Middle frontal gyrus (tissue), 1 donor: ENCODE measurements around the gene SLC25A22.
A peak's percentile ranks its signal among the peaks of the same experiment; 100 is the strongest.

Experiments used
- DNase-seq: peaks from one replicate; pipeline ENCODE4 v3.0.0-alpha.2; 2015; ENCODE audit warnings: low spot score; ENCODE audit errors: extremely low spot score

The SLC25A22 gene

DNA sequence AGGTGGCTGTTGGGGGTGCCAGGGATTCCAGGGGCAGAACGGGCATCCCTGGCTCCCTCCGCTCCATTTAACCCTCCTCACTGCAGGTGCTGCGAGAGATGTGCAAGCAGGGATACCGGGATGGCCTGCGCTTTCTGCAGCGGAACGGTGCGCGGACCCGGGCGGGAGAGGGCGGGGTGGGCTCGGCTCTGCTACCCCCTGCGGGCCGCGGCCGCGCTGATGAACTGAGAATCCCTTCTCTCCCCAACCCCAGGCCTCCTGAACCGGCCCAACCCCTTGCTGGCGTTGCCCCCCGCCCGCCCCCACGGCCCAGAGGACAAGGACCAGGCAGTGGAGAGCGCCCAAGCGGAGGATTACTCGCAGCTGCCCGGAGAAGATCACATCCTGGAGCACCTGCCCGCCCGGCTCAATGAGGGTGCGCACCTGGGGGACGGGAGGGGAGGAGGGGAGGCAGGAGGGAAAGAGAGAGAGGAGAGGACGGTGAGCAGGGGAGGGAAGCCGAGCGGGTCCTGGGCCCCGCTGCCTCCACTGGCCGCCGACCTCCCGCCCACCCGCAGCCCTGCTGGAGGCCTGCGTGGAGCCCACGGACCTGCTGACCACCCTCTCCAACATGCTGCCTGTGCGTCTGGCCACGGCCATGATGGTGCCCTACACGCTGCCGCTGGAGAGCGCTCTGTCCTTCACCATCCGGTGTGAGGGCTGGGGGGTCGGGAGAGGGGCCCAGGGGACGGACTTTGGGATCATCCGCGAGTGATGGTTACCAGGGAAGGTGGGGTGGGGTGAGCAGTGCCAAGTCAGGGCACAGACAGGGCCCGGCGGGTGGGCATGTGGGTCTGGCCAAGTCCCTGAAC lies 25.6 kb upstream of the SLC25A22 start:
- no peak for DNase-seq

DNA sequence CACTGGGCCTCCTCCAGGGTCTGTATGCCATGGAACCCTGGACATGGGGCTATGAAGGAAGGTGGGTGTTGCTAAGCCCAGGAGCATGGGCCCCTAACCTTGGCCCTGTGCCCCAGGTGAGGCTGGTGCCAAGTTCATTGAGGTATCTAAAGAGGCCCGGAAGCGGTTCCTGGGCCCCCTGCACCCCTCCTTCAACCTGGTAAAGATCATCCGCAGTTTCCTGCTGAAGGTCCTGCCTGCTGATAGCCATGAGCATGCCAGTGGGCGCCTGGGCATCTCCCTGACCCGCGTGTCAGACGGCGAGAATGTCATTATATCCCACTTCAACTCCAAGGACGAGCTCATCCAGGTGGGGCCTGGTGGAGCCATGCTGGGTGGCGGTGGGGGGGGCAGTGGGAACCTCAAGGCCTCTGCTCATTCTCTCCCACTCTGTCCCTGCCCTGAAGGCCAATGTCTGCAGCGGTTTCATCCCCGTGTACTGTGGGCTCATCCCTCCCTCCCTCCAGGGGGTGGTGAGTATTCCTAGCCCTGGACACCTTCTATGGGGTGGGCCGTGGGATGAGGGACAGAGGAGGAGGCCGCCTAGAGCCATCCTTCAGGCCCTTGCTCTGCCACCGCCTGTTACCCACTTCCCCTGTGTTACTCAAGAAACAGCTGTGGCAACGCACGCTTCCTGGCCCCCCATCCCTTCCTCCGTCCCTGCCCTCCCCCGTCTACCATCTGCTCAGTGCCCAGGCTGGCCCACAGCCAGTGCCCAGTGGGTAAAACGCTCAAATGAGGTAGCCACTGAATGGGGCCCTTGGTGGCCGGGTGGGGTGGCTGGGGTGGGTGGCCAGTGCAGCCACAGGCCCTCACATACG lies 23.7 kb upstream of the SLC25A22 start:
- no peak for DNase-seq

DNA sequence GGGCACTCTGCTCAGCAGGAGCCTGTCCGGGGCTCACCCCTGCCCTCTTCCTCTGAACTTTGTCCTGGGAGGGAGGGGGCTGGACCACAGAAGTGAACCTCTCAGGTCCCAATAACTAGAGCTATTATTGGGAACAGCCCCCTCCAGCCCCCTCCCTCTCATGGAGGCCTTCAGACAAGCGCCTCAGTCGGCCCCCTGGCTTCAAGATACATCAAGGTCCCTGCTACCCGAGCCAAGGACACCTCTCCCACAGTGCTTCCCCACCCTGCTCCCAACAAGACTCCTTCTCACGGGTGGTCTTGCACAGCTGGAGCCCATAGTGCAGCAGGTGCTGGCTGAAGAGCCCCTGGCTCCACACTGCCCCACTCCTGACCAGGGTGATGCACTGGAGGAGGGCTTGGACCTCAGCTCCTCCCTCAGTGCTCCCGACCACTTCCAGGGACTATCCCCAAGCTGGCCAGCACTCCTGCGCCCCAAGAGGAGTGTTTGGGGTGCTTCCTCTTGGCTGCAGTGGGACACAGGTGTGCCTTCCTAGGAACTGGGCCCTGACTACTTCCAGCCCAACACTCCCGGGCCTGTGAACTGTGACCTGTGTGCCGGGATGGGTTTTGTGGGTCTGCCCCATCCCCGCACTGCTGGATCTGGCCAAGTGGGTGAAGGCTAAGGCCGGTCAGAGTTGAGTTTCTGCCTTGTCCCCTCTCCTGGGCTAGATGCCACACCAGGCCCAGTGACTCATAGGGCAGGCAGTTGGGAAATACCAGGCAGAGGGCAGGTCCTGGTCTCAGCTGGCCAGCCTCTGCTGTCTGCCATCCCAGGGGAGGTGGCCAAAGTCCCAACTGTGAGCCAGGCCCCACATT lies 22.8 kb upstream of the SLC25A22 start:
- no peak for DNase-seq

DNA sequence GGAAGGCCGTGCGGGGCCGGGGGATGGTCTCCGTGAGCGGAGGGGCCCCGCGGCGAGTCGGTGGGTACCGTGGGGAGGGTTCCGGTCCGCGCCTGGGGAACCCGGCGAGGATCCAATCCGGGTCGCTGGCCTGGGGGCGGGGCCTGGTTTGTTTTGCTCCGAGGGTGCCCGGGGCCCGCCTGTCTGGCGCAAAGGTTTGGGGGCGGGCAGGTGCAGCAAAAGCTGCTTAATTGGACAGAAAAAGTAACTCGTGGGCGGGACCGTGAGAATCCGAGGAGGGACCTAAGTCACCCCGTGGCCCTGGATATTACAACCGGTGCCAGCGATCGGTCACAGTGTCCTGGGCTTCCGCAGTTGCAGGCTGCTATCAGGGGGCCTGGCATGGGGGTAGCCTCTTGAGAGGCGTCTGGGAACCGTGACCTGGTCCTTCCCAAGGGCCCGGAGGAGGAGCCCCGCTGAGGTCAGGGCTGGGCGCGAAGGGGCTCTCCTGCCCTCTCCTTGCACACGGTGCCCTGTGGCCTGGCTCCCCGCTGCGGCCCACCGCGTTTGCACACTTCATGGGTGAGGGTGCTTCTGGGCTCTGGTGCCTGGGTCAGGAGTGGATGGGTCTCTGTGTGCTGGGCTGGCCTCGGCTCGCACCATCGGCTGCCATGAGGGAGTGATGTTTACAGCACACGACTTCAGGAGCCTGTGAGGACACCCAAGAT lies 22.0 kb upstream of the SLC25A22 start:
- DNase-seq, result no peak

DNA sequence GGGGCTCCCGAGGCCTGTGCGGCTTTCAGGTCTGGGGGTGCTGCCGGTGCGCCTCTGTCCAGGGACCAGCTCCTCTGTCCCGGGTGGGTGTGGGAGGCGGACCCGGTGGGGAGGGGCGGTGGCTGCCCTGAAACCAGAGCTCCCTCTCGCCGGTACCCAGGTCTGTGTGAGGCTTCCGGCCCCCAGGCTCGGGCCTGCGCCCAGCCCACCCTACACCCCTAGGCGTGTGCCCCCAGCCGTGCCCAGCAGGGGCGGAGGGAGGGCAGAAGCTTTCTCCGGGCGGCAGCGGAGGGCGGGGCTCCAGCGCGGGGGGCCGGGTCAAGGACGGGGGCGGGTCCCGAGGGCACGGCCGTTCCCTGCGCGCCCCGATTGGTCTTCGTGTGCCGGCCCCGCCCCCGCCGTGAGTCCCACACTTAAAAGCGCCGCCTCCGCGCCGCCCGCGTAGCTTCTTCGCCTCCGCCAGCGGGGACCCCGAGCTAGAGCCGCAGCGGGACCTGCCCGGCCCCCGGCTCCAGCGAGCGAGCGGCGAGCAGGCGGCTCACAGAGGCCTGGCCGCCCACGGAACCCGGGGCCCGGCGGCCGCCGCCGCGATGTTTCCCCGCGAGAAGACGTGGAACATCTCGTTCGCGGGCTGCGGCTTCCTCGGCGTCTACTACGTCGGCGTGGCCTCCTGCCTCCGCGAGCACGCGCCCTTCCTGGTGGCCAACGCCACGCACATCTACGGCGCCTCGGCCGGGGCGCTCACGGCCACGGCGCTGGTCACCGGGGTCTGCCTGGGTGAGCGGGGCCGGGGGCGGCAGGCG lies 21.2 kb upstream of the SLC25A22 start:
- DNase-seq, result peak; percentile 84

DNA sequence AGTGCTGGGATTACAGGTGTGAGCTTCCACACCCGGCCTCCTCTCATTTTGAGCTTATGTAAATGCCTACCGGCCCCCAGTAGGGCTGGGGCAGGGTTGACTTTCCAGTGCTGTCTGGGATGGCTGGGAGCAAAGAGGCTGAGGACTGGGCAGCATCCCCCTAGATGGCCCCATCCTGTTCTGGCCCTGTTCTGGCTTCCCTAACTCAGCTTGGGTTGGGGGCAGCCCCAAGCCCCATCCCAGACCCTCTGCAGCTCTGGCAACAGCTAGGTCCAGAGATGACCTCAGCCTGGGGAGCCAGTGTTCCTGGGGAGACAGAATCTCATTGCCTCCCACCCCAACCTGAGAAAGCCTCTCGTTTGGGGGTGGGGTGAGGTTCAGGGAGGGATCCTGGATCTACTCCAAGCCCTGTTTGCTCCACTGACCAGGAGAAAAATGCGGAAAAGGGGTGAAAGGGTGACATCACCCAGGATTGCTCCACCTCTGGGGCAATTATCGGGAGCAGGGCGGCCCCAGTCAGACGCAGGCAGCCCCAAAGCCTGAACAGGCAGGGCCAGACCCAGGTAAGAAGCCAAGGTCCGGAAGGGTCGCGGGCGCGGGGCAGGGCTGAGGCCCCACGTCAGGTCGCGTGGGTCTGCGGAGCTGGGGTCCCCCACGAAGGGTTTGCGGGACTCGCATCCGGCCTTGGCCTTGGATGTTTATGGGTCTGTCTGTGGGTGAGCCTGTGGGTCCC lies 20.5 kb upstream of the SLC25A22 start, which contains the start of gene PNPLA2:
Gene PNPLA2, plus strand, starts transcription at position 519 of the 733 bp plus-strand sequence. CDS start 805 bp downstream, outside the sequence.
- DNase-seq, result no peak

DNA sequence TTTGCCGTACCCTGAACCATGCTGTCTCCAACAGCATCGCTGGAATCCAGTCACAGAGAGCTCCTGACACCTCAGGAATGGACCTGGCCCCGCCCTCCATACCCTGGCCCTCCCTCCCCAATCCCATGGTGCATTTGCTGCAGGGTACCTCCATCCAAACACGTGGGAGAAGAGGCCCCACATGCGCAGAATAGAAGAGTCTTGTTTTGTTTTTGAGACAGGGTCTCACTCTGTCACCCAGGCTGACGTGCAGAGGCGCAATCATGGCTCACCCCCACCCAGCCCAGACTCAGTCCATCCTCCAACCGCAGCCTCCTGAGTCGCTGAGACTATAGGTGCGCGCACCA lies 18.3 kb upstream of the SLC25A22 start:
- no peak for DNase-seq

DNA sequence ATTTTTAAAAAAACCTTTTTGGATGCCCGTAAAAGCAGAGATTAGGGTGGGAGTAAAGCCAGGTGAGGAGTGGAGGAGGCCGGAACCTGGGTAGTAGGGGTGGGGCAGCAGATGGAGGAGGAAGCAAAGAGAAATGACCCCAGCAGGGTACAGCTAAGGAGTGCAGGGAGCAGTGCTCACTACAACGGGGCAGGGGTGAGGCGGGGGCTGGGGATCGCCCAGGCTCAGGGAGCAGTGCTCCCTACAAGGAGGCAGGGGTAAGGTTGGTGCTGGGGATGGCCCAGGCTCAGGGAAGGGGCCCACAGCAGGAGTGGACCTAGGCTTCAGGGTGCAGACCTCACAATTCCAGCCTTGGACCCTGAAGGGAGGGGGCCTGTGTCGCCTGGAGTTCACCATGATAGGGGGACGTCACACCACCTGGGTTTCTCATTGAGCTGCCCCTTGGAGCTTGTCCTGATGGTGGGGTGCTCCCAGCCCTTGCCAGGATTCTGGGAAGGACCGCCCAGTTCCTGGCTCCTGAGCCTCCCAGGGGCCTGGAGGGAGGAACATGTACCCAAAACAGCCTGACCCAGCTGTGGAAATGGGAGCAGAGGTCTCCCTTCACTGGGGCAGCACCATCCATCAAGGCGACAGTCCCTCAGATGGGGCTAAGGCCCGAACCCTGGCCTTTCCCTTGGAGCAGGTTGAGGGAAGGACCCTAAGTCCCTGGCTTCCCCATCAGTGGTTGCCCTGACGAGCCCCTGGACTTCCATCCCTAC lies 17.8 kb upstream of the SLC25A22 start:
- no peak for DNase-seq

DNA sequence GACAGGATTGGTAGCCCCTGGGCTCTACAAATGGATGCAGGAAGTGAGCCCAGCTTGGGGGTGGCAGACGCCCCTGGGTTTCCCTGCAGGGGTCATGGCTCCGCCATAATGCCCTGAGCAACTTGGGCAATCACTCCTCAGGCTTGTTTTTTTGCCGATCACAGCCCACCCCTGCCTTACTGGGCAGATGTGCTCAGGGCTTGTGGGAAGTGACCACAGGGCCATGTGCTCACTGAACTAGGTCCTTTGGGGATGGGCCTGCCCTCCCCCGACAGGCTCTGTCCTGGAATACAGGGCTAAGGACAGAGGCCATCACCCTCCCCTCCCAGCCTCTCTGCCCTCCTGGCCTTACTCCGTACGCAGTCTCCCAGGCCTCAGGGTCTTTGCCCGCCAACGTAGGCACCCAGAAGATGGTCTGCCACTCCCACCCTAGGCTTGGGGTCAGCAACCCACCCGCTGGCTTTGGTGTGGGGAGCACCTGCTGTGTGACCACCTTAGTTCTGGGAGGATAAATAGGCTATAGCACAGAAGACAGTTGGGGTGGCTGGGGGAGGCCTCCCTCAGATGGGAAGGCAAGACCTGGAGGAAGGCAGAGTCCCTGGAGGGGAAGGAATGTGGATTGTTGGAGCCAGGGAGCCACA lies 15.5 kb upstream of the SLC25A22 start:
- DNase-seq, result no peak

DNA sequence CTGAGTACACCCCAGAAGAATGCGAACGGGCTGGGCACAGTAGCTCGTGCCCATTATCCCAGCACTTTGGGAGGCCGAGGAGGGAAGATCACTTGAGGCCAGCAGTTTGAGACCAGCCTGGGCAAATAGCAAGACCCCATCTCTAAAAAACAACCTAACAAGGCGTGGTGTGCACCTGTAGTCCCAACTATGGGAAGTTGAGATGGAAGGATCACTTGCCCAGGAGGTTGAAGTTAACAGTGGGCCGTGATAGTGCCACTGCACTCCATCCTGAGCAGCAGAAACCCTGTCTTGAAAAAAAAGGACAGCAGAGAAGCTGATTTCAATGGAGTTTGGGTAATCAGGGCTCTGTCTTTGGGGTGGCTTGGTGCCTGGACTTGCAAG lies 15.0 kb upstream of the SLC25A22 start:
- no peak for DNase-seq

DNA sequence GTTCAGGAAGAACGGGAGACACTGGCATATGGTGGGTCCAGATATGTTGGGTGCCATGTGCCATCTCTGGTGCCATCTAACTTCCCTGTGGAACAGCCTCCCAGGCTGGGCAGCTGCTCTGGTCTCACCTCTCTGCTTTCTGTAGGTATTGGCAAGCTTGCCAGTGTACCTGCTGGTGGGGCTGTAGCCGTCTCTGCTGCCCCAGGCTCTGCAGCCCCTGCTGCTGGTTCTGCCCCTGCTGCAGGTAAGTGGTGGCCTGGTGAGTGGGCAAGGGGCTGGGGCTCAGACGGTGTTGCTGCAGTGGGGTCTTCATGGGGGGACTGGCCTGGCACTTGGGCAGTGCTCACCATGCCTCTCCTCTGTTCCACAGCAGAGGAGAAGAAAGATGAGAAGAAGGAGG lies 14.3 kb upstream of the SLC25A22 start:
- DNase-seq, result no peak

DNA sequence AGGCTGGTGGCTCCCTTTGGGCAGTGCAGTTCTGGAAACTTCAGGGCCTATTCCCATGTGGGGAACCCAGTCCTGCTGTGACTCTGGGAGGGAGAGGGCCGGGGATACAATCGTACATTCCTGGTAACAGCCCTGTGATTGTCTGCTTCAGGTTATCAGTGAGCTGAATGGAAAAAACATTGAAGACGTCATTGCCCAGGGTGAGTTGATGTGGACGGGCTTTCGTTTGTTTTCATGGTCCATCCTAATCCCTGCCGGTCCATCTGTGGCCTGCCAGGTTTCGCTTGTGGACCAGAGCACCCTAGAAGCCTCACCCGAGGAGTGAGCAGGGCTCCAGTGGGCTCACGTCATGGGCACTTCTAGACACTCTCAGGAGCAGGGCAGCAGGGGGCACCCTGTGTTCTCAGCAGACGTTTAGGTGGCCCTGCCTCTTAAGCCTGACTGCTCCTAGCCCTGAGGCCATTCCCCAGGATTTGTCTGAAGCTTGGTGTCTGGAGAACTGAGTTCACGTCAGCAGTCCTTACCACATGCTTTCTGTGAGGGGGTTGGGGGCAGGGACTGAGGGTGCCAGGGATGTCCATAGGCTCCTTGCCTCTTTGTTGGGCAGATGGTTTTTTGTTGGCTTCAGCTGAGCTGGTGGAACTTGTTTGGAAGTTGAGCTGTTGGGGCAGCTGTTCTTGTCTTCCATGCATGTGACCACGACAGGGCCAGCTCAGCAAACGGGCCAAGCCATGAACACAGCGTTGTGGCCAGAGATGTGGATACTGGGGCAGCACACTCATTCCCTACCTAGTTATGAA lies 13.6 kb upstream of the SLC25A22 start:
- no peak for DNase-seq

DNA sequence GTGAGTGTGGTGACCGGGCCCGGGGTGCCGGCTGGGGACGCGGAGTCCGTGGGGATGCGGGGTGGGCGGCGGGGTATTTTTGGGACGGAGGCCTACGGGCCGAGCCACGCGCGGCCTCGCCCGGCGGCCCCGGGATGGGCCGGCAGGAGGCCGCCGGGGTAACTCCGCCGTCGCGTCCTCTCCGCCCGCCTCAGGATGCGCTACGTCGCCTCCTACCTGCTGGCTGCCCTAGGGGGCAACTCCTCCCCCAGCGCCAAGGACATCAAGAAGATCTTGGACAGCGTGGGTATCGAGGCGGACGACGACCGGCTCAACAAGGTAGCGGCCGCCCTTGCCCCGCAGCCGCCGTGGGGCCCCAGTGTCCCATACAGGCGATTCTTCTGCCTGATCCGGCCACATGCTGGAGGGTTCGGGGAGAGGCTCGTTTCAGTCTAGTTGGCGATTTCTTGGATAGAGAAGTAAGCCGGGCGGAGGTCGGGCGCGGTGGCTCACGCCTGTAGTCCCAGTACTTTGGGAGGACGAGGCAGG lies 12.0 kb upstream of the SLC25A22 start:
- DNase-seq, result no peak

DNA sequence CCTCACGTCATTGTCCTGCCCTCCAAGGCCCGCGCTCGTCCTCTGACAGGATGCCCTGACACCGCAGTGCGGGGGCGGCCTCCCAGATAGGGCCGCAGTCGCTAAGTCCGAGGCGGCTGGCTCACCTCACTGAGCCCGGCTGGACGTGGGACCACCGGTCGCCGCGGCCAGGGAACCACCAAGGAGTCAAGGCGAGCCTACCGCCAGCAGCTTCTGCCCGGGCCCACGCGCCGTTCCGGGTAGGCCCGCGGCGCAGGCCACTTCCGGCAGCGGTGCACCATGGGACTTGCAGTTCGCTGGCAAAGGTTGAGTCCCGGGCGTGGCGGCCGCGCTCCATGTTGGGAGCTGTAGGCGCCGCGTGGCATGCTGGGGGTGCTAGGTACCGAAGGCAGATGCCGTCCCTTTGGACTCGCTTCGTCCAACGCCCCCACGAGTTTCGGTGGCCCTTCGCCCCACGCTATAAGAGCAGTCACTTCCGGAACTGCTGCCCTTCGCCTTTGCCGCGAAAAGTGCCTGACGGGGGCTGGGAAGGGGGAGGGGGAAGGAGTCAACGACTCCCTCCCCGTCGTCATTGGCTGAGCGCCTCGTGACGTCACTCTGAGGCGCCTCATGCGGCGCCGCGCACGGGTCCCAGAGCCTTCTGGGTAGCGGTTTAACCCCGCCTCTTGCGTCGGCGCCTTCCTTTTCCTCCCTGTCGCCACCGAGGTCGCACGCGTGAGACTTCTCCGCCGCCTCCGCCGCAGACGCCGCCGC lies 11.4 kb upstream of the SLC25A22 start, which contains the start of gene RPLP2:
Gene RPLP2, plus strand, starts transcription at position 681 of the 753 bp plus-strand sequence. CDS start 268 bp downstream, outside the sequence.
- DNase-seq, result peak; percentile 93

DNA sequence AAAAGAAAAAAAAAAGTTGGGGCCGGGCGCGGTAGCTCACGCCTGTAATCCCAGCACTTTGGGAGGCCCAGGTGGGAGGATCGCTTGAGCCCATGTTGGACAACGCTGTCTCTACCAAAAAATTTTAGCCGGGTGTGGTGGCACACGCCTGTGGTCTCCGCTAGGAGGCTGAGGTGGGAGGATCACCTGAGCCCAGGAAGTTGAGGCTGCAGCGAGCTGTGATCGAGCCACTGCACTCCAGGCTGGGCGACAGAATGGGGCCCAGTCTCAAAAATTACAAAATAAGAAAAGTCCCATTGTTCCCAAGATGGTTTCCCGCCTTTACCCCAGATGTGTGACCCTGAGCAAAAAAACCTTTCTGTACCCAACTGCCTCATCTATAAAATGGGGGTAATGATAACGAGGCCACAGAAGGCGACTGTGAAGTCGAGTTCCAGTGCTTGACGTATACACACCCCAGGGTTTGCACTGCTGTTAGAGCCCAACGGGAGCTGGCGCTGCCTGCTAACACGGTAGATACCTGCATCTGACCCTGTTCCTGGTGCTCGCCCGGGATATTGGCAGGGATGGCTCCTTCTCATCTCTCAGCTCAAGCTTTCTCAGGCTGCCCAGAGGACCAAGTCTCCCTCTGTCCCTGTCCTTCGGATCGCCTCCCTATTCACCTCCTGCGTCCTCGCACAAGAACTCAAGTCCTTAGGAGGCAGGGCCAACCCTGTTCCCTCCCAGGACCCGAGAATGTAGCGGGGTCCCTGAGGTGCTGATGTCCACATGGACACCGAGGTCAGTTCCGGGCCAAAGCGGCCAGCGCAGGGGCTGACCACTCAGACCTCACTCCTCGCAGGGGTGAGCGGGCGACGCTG lies 10.6 kb upstream of the SLC25A22 start:
- peak; percentile 18 for DNase-seq
